Measurements from ENCODE around the gene TMEM62.

TMEM62 gene

GRCh38 chr15:43143203-43143941, 10.0 kb downstream of the TMEM62 start:
- no peak for TF ChIP-seq CTCF (IDR thresholded peaks at IDR 0.05; ENCODE audit: borderline replicate concordance, control extremely low read depth, extremely low read depth, insufficient read depth, missing control alignments)
- in situ Hi-C loops (cut with MboI; ENCODE audit: low sequenced_read_pairs, unreplicated experiment): no loop called here
- peak; percentile 49 for DNase-seq (ENCODE audit: low spot score)

GRCh38 chr15:43144512-43144911, 11.1 kb downstream of the TMEM62 start:
- in situ Hi-C loops (cut with MboI; ENCODE audit: low sequenced_read_pairs, unreplicated experiment): no loop called here
- DNase-seq (ENCODE audit: low spot score): peak; percentile 37

GRCh38 chr15:43146184-43146583, 12.8 kb downstream of the TMEM62 start:
- TF ChIP-seq CTCF (IDR thresholded peaks at IDR 0.05; ENCODE audit: borderline replicate concordance, control extremely low read depth, extremely low read depth, insufficient read depth, missing control alignments): no peak
- DNase-seq (ENCODE audit: low spot score): no peak
- in situ Hi-C loops (cut with MboI; ENCODE audit: low sequenced_read_pairs, unreplicated experiment): no loop called here

More at GRCh38 chr15:43144512-43144911, 11.1 kb downstream of the TMEM62 start:
- no peak for TF ChIP-seq CTCF (IDR thresholded peaks at IDR 0.05; ENCODE audit: borderline replicate concordance, control extremely low read depth, extremely low read depth, insufficient read depth, missing control alignments)

- in situ Hi-C loops (cut with MboI; ENCODE audit: low sequenced_read_pairs, unreplicated experiment): no loop called here
- no peak for DNase-seq (ENCODE audit: low spot score)
Measured at GRCh38 chr15:43150191-43150929, 17.0 kb downstream of the TMEM62 start.

GRCh38 chr15:43151688-43152087, 18.3 kb downstream of the TMEM62 start:
- DNase-seq (ENCODE audit: low spot score): no peak
- TF ChIP-seq CTCF (IDR thresholded peaks at IDR 0.05; ENCODE audit: borderline replicate concordance, control extremely low read depth, extremely low read depth, insufficient read depth, missing control alignments): no peak
- in situ Hi-C loops (cut with MboI; ENCODE audit: low sequenced_read_pairs, unreplicated experiment): no loop called here

More at GRCh38 chr15:43150191-43150929, 17.0 kb downstream of the TMEM62 start:
- TF ChIP-seq CTCF (IDR thresholded peaks at IDR 0.05; ENCODE audit: borderline replicate concordance, control extremely low read depth, extremely low read depth, insufficient read depth, missing control alignments): no peak

- in situ Hi-C loops (cut with MboI; ENCODE audit: low sequenced_read_pairs, unreplicated experiment): no loop called here
- no peak for TF ChIP-seq CTCF (IDR thresholded peaks at IDR 0.05; ENCODE audit: borderline replicate concordance, control extremely low read depth, extremely low read depth, insufficient read depth, missing control alignments)
- DNase-seq (ENCODE audit: low spot score): no peak
Measured at GRCh38 chr15:43153269-43153668, 19.9 kb downstream of the TMEM62 start.
